HepG2 (cell line): ENCODE results near the gene ZMYND8. TPM values are rescaled to one million over a fixed set of nuclear protein-coding genes. Genes with fewer than 3 reads are reported as not detected.

Experiments used
- ARID2 ChIP-seq: sonication (generic); formaldehyde crosslinking; IDR thresholded peaks from 2 replicates; pipeline ENCODE4 v1.8.1; 2022; ENCODE audit warnings: mild to moderate bottlenecking, missing genetic modification reagents, borderline replicate concordance
- ATM ChIP-seq: fragments of 450-650 bp; IDR thresholded peaks from 2 replicates; pipeline ENCODE4 v1.7.1; 2017; ENCODE audit warnings: mild to moderate bottlenecking, borderline replicate concordance
- BRD4 ChIP-seq: sonication (generic); formaldehyde crosslinking; IDR thresholded peaks from 2 replicates; pipeline ENCODE4 v1.4.0; 2020; ENCODE audit warnings: missing genetic modification reagents
- DNMT1 ChIP-seq: sonication (generic); formaldehyde crosslinking; IDR thresholded peaks from 2 replicates; pipeline ENCODE4 v1.5.1; 2020; ENCODE audit warnings: mild to moderate bottlenecking, missing genetic modification reagents
- E2F1 ChIP-seq: sonication (generic); formaldehyde crosslinking; IDR thresholded peaks from 2 replicates; pipeline ENCODE4 v1.5.0; 2020; ENCODE audit warnings: missing genetic modification reagents
- EEA1 ChIP-seq: sonication (generic); formaldehyde crosslinking; IDR thresholded peaks from 2 replicates; pipeline ENCODE4 v1.5.1; 2020; ENCODE audit warnings: mild to moderate bottlenecking, missing genetic modification reagents, borderline replicate concordance
- GATAD1 ChIP-seq: IDR thresholded peaks from 2 replicates; pipeline ENCODE4 v1.6.1; 2016; ENCODE audit warnings: missing genetic modification reagents, missing compliant biosample characterization
- HHEX ChIP-seq: IDR thresholded peaks from 2 replicates; pipeline ENCODE4 v1.6.1; 2016; ENCODE audit warnings: control low read depth
- KDM5A ChIP-seq: fragments of 200-600 bp; sonication (generic); IDR thresholded peaks from 2 replicates; pipeline ENCODE4 v1.7.0; 2018; ENCODE audit warnings: antibody characterized with exemption, mild to moderate bottlenecking, low read length, borderline replicate concordance
- KLF6 ChIP-seq: IDR thresholded peaks from 2 replicates; pipeline ENCODE4 v1.8.0; 2016; ENCODE audit warnings: missing biosample characterization, missing genetic modification reagents
- MIER3 ChIP-seq: IDR thresholded peaks from 2 replicates; pipeline ENCODE4 v1.6.1; 2016; ENCODE audit warnings: missing compliant biosample characterization, borderline replicate concordance
- RXRB ChIP-seq: IDR thresholded peaks from 2 replicates; pipeline ENCODE4 v1.6.1; 2016; ENCODE audit warnings: borderline replicate concordance, missing genetic modification reagents, missing compliant biosample characterization
- SOX5 ChIP-seq: IDR thresholded peaks from 2 replicates; pipeline ENCODE4 v1.6.1; 2016; ENCODE audit warnings: borderline replicate concordance
- SSRP1 ChIP-seq: IDR thresholded peaks from 2 replicates; pipeline ENCODE4 v1.6.1; 2016; ENCODE audit warnings: control low read depth
- THYN1 ChIP-seq: sonication (generic); formaldehyde crosslinking; IDR thresholded peaks from 2 replicates; pipeline ENCODE4 v1.8.1; 2023; ENCODE audit warnings: low read depth, mild to moderate bottlenecking, moderate library complexity, missing genetic modification reagents, borderline replicate concordance
- ZFP62 ChIP-seq: sonication (generic); formaldehyde crosslinking; IDR thresholded peaks from 2 replicates; pipeline ENCODE4 v1.4.0; 2020; ENCODE audit warnings: missing genetic modification reagents
- ZNF414 ChIP-seq: sonication (generic); formaldehyde crosslinking; IDR thresholded peaks from 2 replicates; pipeline ENCODE4 v1.5.0; 2020; ENCODE audit warnings: missing genetic modification reagents
- ZZZ3 ChIP-seq: sonication (generic); formaldehyde crosslinking; IDR thresholded peaks from 2 replicates; pipeline ENCODE4 v1.4.0; 2020; ENCODE audit warnings: missing genetic modification reagents, mild to moderate bottlenecking, borderline replicate concordance
- polyA plus RNA-seq, 8 experiments: library from polyadenylated mRNA; depleted of rRNA in 3 of 8; stranded (reverse) in 7 of 8; unstranded in 1 of 8; fragments of >200 nt; fragmentation: Illumina TruSeq in 4 of 8; extraction: Trizol in 4 of 8; gene quantifications; 2 replicates each; pipeline versions ENCODE4 v1.2.1 to v1.2.3, GENCODE V29; 2011 to 2016; ENCODE audit warnings: low read depth in 4 of 8, missing spikeins in 1 of 8, mixed read lengths in 1 of 8; ENCODE audit not compliant: insufficient read depth in 1 of 8
- total RNA-seq, 5 experiments: library from RNA; depleted of rRNA; stranded (reverse); fragments of >200 nt; fragmentation: Illumina TruSeq; extraction: Trizol; gene quantifications; 2 replicates each; pipeline ENCODE4 v1.2.3, GENCODE V29; 2016; ENCODE audit warnings: low read depth in 1 of 5
- TF ChIP-seq, protein P1 (sequence below): sonication (generic); formaldehyde crosslinking; IDR thresholded peaks from 2 replicates; pipeline ENCODE4 v1.4.0; 2020; ENCODE audit warnings: missing genetic modification reagents
- TF ChIP-seq, protein P2 (sequence below): sonication (generic); formaldehyde crosslinking; IDR thresholded peaks from 2 replicates; pipeline ENCODE4 v1.8.0; 2022; ENCODE audit warnings: missing genetic modification reagents, mild to moderate bottlenecking, borderline replicate concordance
- TF ChIP-seq, protein P3 (sequence below): sonication (generic); formaldehyde crosslinking; IDR thresholded peaks from 2 replicates; pipeline ENCODE4 v1.9.0; 2021; ENCODE audit warnings: missing genetic modification reagents, borderline replicate concordance

Gene ZMYND8
- total and polyA plus RNA-seq, 2 of the 13 experiments (the other 11 are each of a cell fraction or from before 2014, with no cell fraction given), result 53.9 to 84.7 TPM

DNA sequence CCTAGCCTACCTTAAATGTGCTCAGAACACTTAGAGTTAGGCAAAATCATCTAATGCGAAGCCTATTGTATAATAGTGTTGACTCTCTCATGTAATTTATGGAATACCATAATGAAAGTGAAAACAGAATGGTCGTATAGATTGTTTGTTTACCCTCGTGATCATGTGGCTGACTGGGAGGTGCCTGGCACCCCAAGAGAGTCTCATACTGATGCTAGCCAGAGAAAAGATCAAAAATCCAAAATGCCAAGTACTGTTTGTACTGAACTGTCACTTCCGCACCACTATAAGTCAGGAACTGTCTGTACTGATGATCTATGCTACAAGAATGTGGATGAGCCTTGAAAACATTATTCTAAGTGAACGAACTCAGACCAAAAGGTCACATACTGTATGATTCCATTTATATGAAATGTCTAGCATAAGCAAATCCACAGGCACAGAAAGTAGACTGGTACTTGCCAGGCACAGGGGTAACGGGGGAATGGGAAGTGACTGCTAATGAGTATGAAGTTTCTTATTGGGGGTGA lies 22.4 kb downstream of the ZMYND8 start (continued):
- peak; percentile 66 for TF ChIP-seq ZNF414 (CRISPR knock-in tag)
- TF ChIP-seq SOX5, result peak; percentile 92; the same call in 1 of the 2 replicates
- no peak; the same call in 1 of the 2 replicates for TF ChIP-seq SSRP1 (CRISPR knock-in tag)
- TF ChIP-seq, protein P1, sequence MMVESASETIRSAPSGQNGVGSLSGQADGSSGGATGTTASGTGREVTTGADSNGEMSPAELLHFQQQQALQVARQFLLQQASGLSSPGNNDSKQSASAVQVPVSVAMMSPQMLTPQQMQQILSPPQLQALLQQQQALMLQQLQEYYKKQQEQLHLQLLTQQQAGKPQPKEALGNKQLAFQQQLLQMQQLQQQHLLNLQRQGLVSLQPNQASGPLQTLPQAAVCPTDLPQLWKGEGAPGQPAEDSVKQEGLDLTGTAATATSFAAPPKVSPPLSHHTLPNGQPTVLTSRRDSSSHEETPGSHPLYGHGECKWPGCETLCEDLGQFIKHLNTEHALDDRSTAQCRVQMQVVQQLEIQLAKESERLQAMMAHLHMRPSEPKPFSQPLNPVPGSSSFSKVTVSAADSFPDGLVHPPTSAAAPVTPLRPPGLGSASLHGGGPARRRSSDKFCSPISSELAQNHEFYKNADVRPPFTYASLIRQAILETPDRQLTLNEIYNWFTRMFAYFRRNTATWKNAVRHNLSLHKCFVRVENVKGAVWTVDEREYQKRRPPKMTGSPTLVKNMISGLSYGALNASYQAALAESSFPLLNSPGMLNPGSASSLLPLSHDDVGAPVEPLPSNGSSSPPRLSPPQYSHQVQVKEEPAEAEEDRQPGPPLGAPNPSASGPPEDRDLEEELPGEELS (CRISPR knock-in tag), result peak; percentile 92
- TF ChIP-seq GATAD1 (CRISPR knock-in tag), result no peak; the same call in 1 of the 2 replicates
- TF ChIP-seq DNMT1 (CRISPR knock-in tag), result no peak
- 0 out of 2 replicates have a peak, but pooled peaks have one; percentile 72 for TF ChIP-seq THYN1
- TF ChIP-seq, protein P2, sequence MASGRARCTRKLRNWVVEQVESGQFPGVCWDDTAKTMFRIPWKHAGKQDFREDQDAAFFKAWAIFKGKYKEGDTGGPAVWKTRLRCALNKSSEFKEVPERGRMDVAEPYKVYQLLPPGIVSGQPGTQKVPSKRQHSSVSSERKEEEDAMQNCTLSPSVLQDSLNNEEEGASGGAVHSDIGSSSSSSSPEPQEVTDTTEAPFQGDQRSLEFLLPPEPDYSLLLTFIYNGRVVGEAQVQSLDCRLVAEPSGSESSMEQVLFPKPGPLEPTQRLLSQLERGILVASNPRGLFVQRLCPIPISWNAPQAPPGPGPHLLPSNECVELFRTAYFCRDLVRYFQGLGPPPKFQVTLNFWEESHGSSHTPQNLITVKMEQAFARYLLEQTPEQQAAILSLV (CRISPR knock-in tag), result no peak; the same call in 1 of the 2 replicates
- TF ChIP-seq KLF6, result no peak
- TF ChIP-seq ARID2 (CRISPR knock-in tag), result peak; percentile 75; the same call in 1 of the 2 replicates
- TF ChIP-seq MIER3, result peak; percentile 90
- TF ChIP-seq BRD4 (CRISPR knock-in tag), result no peak
- no peak; the same call in 1 of the 2 replicates for TF ChIP-seq ATM
- TF ChIP-seq, protein P3, sequence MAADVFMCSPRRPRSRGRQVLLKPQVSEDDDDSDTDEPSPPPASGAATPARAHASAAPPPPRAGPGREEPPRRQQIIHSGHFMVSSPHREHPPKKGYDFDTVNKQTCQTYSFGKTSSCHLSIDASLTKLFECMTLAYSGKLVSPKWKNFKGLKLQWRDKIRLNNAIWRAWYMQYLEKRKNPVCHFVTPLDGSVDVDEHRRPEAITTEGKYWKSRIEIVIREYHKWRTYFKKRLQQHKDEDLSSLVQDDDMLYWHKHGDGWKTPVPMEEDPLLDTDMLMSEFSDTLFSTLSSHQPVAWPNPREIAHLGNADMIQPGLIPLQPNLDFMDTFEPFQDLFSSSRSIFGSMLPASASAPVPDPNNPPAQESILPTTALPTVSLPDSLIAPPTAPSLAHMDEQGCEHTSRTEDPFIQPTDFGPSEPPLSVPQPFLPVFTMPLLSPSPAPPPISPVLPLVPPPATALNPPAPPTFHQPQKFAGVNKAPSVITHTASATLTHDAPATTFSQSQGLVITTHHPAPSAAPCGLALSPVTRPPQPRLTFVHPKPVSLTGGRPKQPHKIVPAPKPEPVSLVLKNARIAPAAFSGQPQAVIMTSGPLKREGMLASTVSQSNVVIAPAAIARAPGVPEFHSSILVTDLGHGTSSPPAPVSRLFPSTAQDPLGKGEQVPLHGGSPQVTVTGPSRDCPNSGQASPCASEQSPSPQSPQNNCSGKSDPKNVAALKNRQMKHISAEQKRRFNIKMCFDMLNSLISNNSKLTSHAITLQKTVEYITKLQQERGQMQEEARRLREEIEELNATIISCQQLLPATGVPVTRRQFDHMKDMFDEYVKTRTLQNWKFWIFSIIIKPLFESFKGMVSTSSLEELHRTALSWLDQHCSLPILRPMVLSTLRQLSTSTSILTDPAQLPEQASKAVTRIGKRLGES (CRISPR knock-in tag), result no peak
- no peak; the same call in 1 of the 2 replicates for TF ChIP-seq ZFP62 (CRISPR knock-in tag)
- TF ChIP-seq E2F1 (CRISPR knock-in tag), result no peak
- no peak for TF ChIP-seq ZZZ3 (CRISPR knock-in tag)
- no peak for TF ChIP-seq EEA1 (CRISPR knock-in tag)
- peak; percentile 98 for TF ChIP-seq RXRB (CRISPR knock-in tag)
- 0 out of 2 replicates have a peak, but pooled peaks have one; percentile 7 for TF ChIP-seq KDM5A
- TF ChIP-seq HHEX (CRISPR knock-in tag), result peak; percentile 39; the same call in 1 of the 2 replicates
